Esophagus squamous epithelium (tissue), 5 donors: Measurements from ENCODE around the gene NRXN3. TPM values are rescaled to one million over a fixed set of nuclear protein-coding genes. Genes with fewer than 3 reads are reported as not detected.

Source experiments
- DNase-seq: peaks from one replicate; lab custom pipeline; 2025; lab: John Stamatoyannopoulos, UW
- H3K27ac ChIP-seq, 4 donors: fragments of 200-600 bp; sonication (generic); one replicate each; pipeline ENCODE4 v1.5.1; 2016 to 2019; ENCODE audit warnings: mild to moderate bottlenecking in 1 of 4
- H3K27me3 ChIP-seq, 4 donors: fragments of 200-600 bp; sonication (generic); 1 replicate in 3 of 4; 2 replicates in 1 of 4; pipeline versions ENCODE4 v1.5.1 to v1.6.0; 2017 to 2021; ENCODE audit warnings: antibody characterized with exemption in 1 of 4
- H3K36me3 ChIP-seq, 3 donors: fragments of 200-600 bp; sonication (generic); one replicate each; pipeline ENCODE4 v1.5.1; 2016 to 2019
- H3K4me1 ChIP-seq, 3 donors: fragments of 200-600 bp; sonication (generic); one replicate each; pipeline ENCODE4 v1.5.1; 2017 to 2019
- H3K4me3 ChIP-seq, 4 donors: fragments of 200-600 bp; sonication (generic); 1 replicate in 3 of 4; 2 replicates in 1 of 4; pipeline ENCODE4 v1.5.1; 2016 to 2019; ENCODE audit warnings: mild to moderate bottlenecking in 2 of 4, moderate library complexity in 1 of 4
- H3K9me3 ChIP-seq, 3 donors: fragments of 200-600 bp; sonication (generic); one replicate each; pipeline ENCODE4 v1.5.1; 2016 to 2019
- POLR2A ChIP-seq, 4 donors: fragments of 450-650 bp; IDR thresholded peaks; one replicate each; pipeline ENCODE4 v1.6.1; 2017; ENCODE audit warnings: antibody characterized with exemption in 4 of 4, mild to moderate bottlenecking in 4 of 4, moderate library complexity in 3 of 4
- WGBS, 2 donors: methylation state at CpG; one replicate each; pipeline ENCODE4 v1.1.5; 2018; 5-methylcytosine and 5-hydroxymethylcytosine counted together
- intact Hi-C: fragments of 100-400 bp; cut with DNase I; formaldehyde crosslinking; loops from one replicate; pipeline ENCODE4 v1.15.0; 2022
- total RNA-seq, 4 donors: library from RNA; depleted of rRNA; stranded (reverse); fragments of >200 nt; gene quantifications; one replicate each; pipeline ENCODE4 v1.1.0, GENCODE V29; 2016
- TF ChIP-seq, protein P1 (sequence below), 6 experiments: fragments of 450-650 bp in 4 of 6; fragments of 200-600 bp in 2 of 6; sonication (generic) in 2 of 6; IDR thresholded peaks; one replicate each; pipeline ENCODE4 v1.5.1; 2016 to 2019; ENCODE audit warnings: antibody characterized with exemption in 6 of 6, mild to moderate bottlenecking in 4 of 6, moderate library complexity in 4 of 6
- donor health status: DM: yes; HTN: yes; CAD: no.

Gene NRXN3
- total RNA-seq, 4 donors from 2014 or later = 0.30 to 15.8 (median 1.5) TPM

- Histone ChIP-seq H3K4me3 (no peak overlapping the region), H3K27ac (no peak overlapping the region), H3K27me3 (no peaks in the 10 kb centered on the region), H3K36me3 (no peaks in the 10 kb centered on the region), H3K9me3 (no peaks in the 10 kb centered on the region), H3K4me1 (no peaks in the 10 kb centered on the region)
- TF ChIP-seq, protein P1, sequence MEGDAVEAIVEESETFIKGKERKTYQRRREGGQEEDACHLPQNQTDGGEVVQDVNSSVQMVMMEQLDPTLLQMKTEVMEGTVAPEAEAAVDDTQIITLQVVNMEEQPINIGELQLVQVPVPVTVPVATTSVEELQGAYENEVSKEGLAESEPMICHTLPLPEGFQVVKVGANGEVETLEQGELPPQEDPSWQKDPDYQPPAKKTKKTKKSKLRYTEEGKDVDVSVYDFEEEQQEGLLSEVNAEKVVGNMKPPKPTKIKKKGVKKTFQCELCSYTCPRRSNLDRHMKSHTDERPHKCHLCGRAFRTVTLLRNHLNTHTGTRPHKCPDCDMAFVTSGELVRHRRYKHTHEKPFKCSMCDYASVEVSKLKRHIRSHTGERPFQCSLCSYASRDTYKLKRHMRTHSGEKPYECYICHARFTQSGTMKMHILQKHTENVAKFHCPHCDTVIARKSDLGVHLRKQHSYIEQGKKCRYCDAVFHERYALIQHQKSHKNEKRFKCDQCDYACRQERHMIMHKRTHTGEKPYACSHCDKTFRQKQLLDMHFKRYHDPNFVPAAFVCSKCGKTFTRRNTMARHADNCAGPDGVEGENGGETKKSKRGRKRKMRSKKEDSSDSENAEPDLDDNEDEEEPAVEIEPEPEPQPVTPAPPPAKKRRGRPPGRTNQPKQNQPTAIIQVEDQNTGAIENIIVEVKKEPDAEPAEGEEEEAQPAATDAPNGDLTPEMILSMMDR (IDR thresholded peaks at IDR 0.05) = no peak
- no peak for TF ChIP-seq POLR2A (IDR thresholded peaks at IDR 0.05)
- intact Hi-C loops = no loop called here
- 76 to 78% methylated on average over 6 of the region's 6 CpGs for WGBS, 2 donors
- DNase-seq = no peak
Observed at GRCh38 chr14:79652513-79653307, 1482.5 kb downstream of the NRXN3 start.

GRCh38 chr14:79656056-79656455 lies 1485.9 kb downstream of the NRXN3 start:
- TF ChIP-seq, protein P1 (IDR thresholded peaks at IDR 0.05) = no peak
- TF ChIP-seq POLR2A (IDR thresholded peaks at IDR 0.05) = no peak
- no peak for DNase-seq
- H3K36me3 ChIP-seq = no peaks in the 10 kb centered on the region
- no peak overlapping the region for H3K27ac ChIP-seq
- no peak overlapping the region for H3K4me3 ChIP-seq
- 58 to 60% methylated on average over 7 of the region's 7 CpGs for WGBS, 2 donors
- H3K4me1 ChIP-seq = no peaks in the 10 kb centered on the region
- no peaks in the 10 kb centered on the region for H3K27me3 ChIP-seq
- no peaks in the 10 kb centered on the region for H3K9me3 ChIP-seq
- intact Hi-C loops = no loop called here

GRCh38 chr14:79656496-79656895 lies 1486.3 kb downstream of the NRXN3 start:
- Histone ChIP-seq H3K27ac (no peak overlapping the region), H3K36me3 (no peaks in the 10 kb centered on the region), H3K4me3 (no peak overlapping the region), H3K27me3 (no peaks in the 10 kb centered on the region), H3K4me1 (no peaks in the 10 kb centered on the region), H3K9me3 (no peaks in the 10 kb centered on the region)
- TF ChIP-seq POLR2A (IDR thresholded peaks at IDR 0.05) = no peak
- TF ChIP-seq, protein P1 (IDR thresholded peaks at IDR 0.05) = no peak
- intact Hi-C loops = no loop called here
- WGBS, 2 donors = 73 to 76% methylated on average over 6 to 7 of the region's 7 CpGs
- DNase-seq = no peak

DNA sequence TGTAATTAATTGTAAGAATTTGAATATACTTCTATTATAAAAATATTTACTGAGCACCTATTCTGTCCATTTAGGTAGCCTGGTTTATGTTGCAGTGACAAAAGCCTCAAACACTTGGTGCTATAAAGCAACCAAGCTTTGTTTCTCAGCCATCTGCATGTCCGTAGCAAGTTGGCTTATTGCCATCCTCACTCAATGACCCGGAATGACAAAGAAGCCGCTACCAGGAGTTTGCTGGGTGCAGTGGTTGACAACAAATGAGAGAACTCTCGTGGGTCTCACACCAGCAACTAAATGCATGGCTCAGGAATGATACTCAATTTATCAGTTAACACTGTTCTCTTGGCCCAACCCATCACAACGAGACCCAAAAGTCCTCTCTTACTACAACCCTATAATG lies 1488.0 kb downstream of the NRXN3 start:
- intact Hi-C loops = no loop called here
- Histone ChIP-seq H3K36me3 (no peaks in the 10 kb centered on the region), H3K9me3 (no peaks in the 10 kb centered on the region), H3K4me1 (no peaks in the 10 kb centered on the region), H3K4me3 (no peak overlapping the region), H3K27me3 (no peaks in the 10 kb centered on the region), H3K27ac (no peak overlapping the region)
- WGBS, 2 donors = 61 to 70% methylated on average over 5 of the region's 5 CpGs
- no peak for DNase-seq
- TF ChIP-seq POLR2A (IDR thresholded peaks at IDR 0.05) = no peak
- TF ChIP-seq, protein P1 (IDR thresholded peaks at IDR 0.05) = no peak

GRCh38 chr14:79658769-79659168 lies 1488.6 kb downstream of the NRXN3 start:
- H3K36me3 ChIP-seq = no peaks in the 10 kb centered on the region
- no peak overlapping the region for H3K4me3 ChIP-seq
- TF ChIP-seq, protein P1 (IDR thresholded peaks at IDR 0.05) = no peak
- TF ChIP-seq POLR2A (IDR thresholded peaks at IDR 0.05) = no peak
- H3K4me1 ChIP-seq = no peaks in the 10 kb centered on the region
- intact Hi-C loops = no loop called here
- H3K9me3 ChIP-seq = no peaks in the 10 kb centered on the region
- 85 to 87% methylated on average over 4 of the region's 4 CpGs for WGBS, 2 donors
- H3K27ac ChIP-seq = no peak overlapping the region
- no peak for DNase-seq
- no peaks in the 10 kb centered on the region for H3K27me3 ChIP-seq
